SK-N-MC (cell line): Measurements from ENCODE around the gene AKNA.
A peak's percentile ranks its signal among the peaks of the same experiment; 100 is the strongest.

Source experiments
- DNase-seq: peaks from one replicate; pipeline ENCODE4 v3.0.0-alpha.2; 2011; ENCODE audit warnings: low read depth, low spot score
- H3K27ac ChIP-seq: fragments of 200-600 bp; sonication (generic); 2 replicates; pipeline ENCODE4 v1.5.1; 2016; ENCODE audit warnings: mixed run types
- H3K36me3 ChIP-seq: fragments of 200-600 bp; sonication (generic); 2 replicates; pipeline ENCODE4 v1.6.1; 2017; ENCODE audit warnings: antibody characterized with exemption, low read length, mixed read lengths; ENCODE audit not compliant: insufficient read depth
- H3K4me3 ChIP-seq: fragments of 200-600 bp; sonication (generic); 2 replicates; pipeline ENCODE4 v1.5.1; 2016
- H3K9ac ChIP-seq: fragments of 200-600 bp; sonication (generic); 2 replicates; pipeline ENCODE4 v1.8.0; 2017; ENCODE audit warnings: mixed run types, mixed read lengths; ENCODE audit not compliant: insufficient read length
- H3K9me3 ChIP-seq: fragments of 200-600 bp; sonication (generic); 2 replicates; pipeline ENCODE4 v1.6.1; 2017; ENCODE audit warnings: low read depth, mild to moderate bottlenecking, antibody characterized with exemption, low read length, moderate library complexity, mixed read lengths
- EZH2 ChIP-seq: fragments of 200-600 bp; sonication (generic); IDR thresholded peaks from one replicate; pipeline ENCODE4 v1.6.1; 2017; ENCODE audit warnings: antibody characterized with exemption
- FOXP2 ChIP-seq: optimal IDR thresholded peaks from 2 replicates; pipeline ENCODE3; 2011; ENCODE audit warnings: mild to moderate bottlenecking, moderate library complexity; ENCODE audit not compliant: insufficient read depth; ENCODE audit errors: extremely low read length, control extremely low read depth
- POLR2AphosphoS5 ChIP-seq: IDR thresholded peaks from 2 replicates; pipeline ENCODE4 v1.6.1; 2012; ENCODE audit warnings: mild to moderate bottlenecking, low read depth, low read length, borderline replicate concordance

AKNA gene

GRCh38 chr9:114404531-114404930 lies 16.7 kb upstream of the AKNA start:
- Histone ChIP-seq H3K27ac (no peak overlapping the region), H3K9ac (no peak overlapping the region), H3K9me3 (no peaks in the 10 kb centered on the region), H3K36me3 (no peaks in the 10 kb centered on the region; the same call in 1 of the 2 replicates), H3K4me3 (no peak overlapping the region)
- TF ChIP-seq EZH2 (no peak), POLR2AphosphoS5 (no peak), FOXP2 (no peak)
- no peak for DNase-seq

- no peak overlapping the region for H3K27ac ChIP-seq
- H3K9ac ChIP-seq, result no peak overlapping the region
- TF ChIP-seq EZH2 (no peak), FOXP2 (no peak), POLR2AphosphoS5 (no peak)
- no peaks in the 10 kb centered on the region; the same call in 1 of the 2 replicates for H3K36me3 ChIP-seq
- H3K4me3 ChIP-seq, result no peak overlapping the region
- H3K9me3 ChIP-seq, result no peaks in the 10 kb centered on the region
- DNase-seq, result no peak
Observed at GRCh38 chr9:114403153-114403756, 15.5 kb upstream of the AKNA start.

- H3K36me3 ChIP-seq, result no peaks in the 10 kb centered on the region; the same call in 1 of the 2 replicates
- H3K9ac ChIP-seq, result no peak overlapping the region
- H3K9me3 ChIP-seq, result no peaks in the 10 kb centered on the region
- DNase-seq, result no peak
- H3K27ac ChIP-seq, result peak overlapping the region; percentile 43; the same call in 1 of the 2 replicates
- H3K4me3 ChIP-seq, result no peak overlapping the region
- TF ChIP-seq FOXP2, result no peak
- TF ChIP-seq POLR2AphosphoS5, result no peak
- TF ChIP-seq EZH2, result no peak
Observed at GRCh38 chr9:114401344-114401743, 13.6 kb upstream of the AKNA start.

GRCh38 chr9:114400772-114401171 lies 13.0 kb upstream of the AKNA start:
- no peaks in the 10 kb centered on the region; the same call in 1 of the 2 replicates for H3K36me3 ChIP-seq
- no peak overlapping the region for H3K9ac ChIP-seq
- no peaks in the 10 kb centered on the region for H3K9me3 ChIP-seq
- DNase-seq, result no peak
- H3K4me3 ChIP-seq, result no peak overlapping the region
- TF ChIP-seq FOXP2 (no peak), POLR2AphosphoS5 (no peak), EZH2 (no peak)
- no peak overlapping the region for H3K27ac ChIP-seq

GRCh38 chr9:114400219-114400618 lies 12.4 kb upstream of the AKNA start:
- TF ChIP-seq FOXP2, result no peak
- TF ChIP-seq POLR2AphosphoS5, result no peak
- no peak for TF ChIP-seq EZH2
- DNase-seq, result no peak
- Histone ChIP-seq H3K36me3 (peaks cover 1% of the 10 kb centered on the region; the same call in 1 of the 2 replicates), H3K27ac (no peak overlapping the region), H3K4me3 (no peak overlapping the region), H3K9me3 (no peaks in the 10 kb centered on the region), H3K9ac (no peak overlapping the region)

- TF ChIP-seq EZH2, result no peak
- TF ChIP-seq FOXP2, result no peak
- TF ChIP-seq POLR2AphosphoS5, result no peak
Observed at GRCh38 chr9:114399381-114399780, 11.6 kb upstream of the AKNA start.

GRCh38 chr9:114397848-114398605 lies 10.2 kb upstream of the AKNA start:
- Histone ChIP-seq H3K27ac (peak overlapping the region; percentile 57; the same call in 1 of the 2 replicates), H3K9me3 (no peaks in the 10 kb centered on the region), H3K36me3 (peaks cover 11% of the 10 kb centered on the region; the same call in 1 of the 2 replicates), H3K9ac (peak overlapping the region; percentile 75), H3K4me3 (peak overlapping the region; percentile 85)
- DNase-seq, result peak; percentile 62
- TF ChIP-seq EZH2, result no peak
- peak; percentile 30; the same call in 1 of the 2 replicates for TF ChIP-seq POLR2AphosphoS5
- no peak for TF ChIP-seq FOXP2

More at GRCh38 chr9:114399381-114399780, 11.6 kb upstream of the AKNA start:
- Histone ChIP-seq H3K4me3 (no peak overlapping the region), H3K9ac (no peak overlapping the region), H3K36me3 (peaks cover 10% of the 10 kb centered on the region; the same call in 1 of the 2 replicates), H3K27ac (no peak overlapping the region), H3K9me3 (no peaks in the 10 kb centered on the region)
- no peak for DNase-seq

GRCh38 chr9:114397219-114397847 lies 9.6 kb upstream of the AKNA start:
- peaks cover 11% of the 10 kb centered on the region; the same call in 1 of the 2 replicates for H3K36me3 ChIP-seq
- no peak for DNase-seq
- TF ChIP-seq FOXP2 (no peak), EZH2 (no peak), POLR2AphosphoS5 (no peak)
- H3K4me3 ChIP-seq, result peak overlapping the region; percentile 85
- H3K9ac ChIP-seq, result peak overlapping the region; percentile 65
- no peaks in the 10 kb centered on the region for H3K9me3 ChIP-seq
- peak overlapping the region; percentile 57; the same call in 1 of the 2 replicates for H3K27ac ChIP-seq
